Measurements from ENCODE around the gene CHPF.

CHPF gene

DNA sequence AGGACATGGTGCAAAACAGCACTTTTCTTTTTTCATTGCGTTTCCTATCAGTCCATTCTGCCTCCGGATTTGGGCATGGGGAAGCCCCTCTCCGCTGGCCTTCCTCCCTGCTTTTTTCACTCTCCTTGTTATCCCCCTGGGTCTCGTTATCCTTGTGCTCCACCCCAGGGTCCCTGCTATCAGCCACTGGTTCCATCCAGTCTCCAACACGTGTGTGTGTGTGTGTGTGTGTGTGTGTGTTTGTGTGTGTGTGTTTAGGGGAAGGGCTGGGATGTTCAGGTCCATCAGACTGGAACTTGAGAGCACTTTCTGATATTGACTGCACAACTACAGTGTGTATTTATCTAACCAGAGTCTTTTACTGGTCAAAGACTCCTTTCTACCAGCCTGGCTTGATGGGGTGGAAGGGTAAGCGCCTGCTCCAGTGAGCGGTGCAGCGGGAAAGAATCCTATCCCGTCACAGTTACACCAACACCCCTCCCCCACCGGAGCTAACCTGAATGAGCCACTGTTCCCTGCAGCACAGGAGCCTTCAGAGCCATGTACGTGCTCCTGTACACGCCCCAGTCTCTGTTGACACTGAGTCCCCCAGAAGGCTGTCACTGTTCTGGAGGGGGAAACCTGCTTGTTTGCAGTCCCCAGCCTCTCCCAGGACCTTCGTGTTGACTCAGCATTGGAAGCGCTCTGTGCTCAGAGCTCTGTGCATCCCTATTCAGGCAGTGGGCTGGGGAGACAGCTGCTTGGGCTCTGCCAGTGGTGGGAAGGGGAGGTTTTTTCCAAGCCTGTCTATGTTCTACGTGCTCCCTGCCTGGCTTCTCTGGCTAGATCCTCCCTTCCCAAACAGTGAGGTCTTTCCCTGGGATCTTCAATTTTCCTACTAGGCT lies 33.1 kb upstream of the CHPF start:
- TF ChIP-seq GABPA (IDR thresholded peaks at IDR 0.05; ENCODE audit: low read depth) (no peak), POLR2AphosphoS5 (IDR thresholded peaks at IDR 0.05; ENCODE audit: low read depth) (no peak), SPI1 (IDR thresholded peaks at IDR 0.05; ENCODE audit: borderline replicate concordance, low read depth) (no peak)
- TF ChIP-seq, protein P1, sequence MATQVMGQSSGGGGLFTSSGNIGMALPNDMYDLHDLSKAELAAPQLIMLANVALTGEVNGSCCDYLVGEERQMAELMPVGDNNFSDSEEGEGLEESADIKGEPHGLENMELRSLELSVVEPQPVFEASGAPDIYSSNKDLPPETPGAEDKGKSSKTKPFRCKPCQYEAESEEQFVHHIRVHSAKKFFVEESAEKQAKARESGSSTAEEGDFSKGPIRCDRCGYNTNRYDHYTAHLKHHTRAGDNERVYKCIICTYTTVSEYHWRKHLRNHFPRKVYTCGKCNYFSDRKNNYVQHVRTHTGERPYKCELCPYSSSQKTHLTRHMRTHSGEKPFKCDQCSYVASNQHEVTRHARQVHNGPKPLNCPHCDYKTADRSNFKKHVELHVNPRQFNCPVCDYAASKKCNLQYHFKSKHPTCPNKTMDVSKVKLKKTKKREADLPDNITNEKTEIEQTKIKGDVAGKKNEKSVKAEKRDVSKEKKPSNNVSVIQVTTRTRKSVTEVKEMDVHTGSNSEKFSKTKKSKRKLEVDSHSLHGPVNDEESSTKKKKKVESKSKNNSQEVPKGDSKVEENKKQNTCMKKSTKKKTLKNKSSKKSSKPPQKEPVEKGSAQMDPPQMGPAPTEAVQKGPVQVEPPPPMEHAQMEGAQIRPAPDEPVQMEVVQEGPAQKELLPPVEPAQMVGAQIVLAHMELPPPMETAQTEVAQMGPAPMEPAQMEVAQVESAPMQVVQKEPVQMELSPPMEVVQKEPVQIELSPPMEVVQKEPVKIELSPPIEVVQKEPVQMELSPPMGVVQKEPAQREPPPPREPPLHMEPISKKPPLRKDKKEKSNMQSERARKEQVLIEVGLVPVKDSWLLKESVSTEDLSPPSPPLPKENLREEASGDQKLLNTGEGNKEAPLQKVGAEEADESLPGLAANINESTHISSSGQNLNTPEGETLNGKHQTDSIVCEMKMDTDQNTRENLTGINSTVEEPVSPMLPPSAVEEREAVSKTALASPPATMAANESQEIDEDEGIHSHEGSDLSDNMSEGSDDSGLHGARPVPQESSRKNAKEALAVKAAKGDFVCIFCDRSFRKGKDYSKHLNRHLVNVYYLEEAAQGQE (IDR thresholded peaks at IDR 0.05; ENCODE audit: insufficient replicate concordance, low read depth): no peak
- TF ChIP-seq, protein P2, sequence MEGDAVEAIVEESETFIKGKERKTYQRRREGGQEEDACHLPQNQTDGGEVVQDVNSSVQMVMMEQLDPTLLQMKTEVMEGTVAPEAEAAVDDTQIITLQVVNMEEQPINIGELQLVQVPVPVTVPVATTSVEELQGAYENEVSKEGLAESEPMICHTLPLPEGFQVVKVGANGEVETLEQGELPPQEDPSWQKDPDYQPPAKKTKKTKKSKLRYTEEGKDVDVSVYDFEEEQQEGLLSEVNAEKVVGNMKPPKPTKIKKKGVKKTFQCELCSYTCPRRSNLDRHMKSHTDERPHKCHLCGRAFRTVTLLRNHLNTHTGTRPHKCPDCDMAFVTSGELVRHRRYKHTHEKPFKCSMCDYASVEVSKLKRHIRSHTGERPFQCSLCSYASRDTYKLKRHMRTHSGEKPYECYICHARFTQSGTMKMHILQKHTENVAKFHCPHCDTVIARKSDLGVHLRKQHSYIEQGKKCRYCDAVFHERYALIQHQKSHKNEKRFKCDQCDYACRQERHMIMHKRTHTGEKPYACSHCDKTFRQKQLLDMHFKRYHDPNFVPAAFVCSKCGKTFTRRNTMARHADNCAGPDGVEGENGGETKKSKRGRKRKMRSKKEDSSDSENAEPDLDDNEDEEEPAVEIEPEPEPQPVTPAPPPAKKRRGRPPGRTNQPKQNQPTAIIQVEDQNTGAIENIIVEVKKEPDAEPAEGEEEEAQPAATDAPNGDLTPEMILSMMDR (IDR thresholded peaks at IDR 0.05; ENCODE audit: insufficient read depth, low read length): no peak
- no peak for DNase-seq (ENCODE audit: low read depth in 1 of 2, low spot score in 1 of 2)
- H3K4me3 ChIP-seq (replicated peaks; ENCODE audit: insufficient read depth, low read length): no peak overlapping the region
- H3K27me3 ChIP-seq (ENCODE audit: insufficient read depth, poor library complexity, severe bottlenecking): no peaks in the 10 kb centered on the region
- H3K27ac ChIP-seq (replicated peaks): no peak overlapping the region

DNA sequence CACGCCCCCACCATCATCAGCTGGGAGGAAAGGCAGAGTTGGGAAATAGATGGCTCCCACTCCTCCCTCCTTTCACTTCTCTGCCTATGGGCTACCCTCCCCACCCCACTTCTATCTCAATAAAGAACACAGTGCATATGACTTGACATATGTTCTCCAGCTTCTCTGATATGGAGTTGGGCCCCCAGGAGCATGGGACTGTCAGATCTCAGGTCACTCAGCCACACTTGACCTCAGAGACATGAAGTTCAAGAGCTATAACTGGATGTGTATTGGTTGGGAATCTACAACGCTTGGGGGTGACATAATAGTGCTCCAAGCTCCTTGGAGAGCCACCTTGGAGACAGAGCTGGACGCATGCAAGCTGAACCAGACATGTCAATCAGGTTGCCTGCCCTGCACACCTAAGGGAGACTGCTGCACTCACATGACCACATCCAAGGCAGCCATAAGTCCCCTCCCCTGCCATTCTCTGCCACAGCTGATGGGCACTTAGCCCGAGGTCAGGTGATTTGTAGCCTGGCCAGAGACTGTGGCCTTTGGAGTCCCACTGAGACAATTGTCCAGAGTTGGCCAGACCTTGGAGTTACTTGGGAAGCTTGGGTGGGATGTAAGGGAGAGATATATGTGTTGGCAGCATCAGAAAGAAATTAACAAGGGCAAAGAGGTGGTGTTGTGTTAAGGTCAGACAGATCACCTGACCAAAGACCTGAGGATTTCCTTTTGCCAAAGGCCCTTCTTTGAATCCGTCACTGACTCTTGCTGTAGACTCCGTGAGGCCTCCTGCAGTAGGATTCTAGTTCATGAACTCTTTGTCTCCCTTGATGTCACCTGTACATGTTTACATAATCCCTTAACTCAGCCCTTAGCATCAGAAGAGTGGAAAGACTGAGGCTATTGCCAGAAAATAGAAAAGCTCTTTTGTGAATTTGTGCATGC lies 32.2 kb upstream of the CHPF start:
- H3K27me3 ChIP-seq (ENCODE audit: insufficient read depth, poor library complexity, severe bottlenecking): no peaks in the 10 kb centered on the region
- no peak overlapping the region for H3K4me3 ChIP-seq (replicated peaks; ENCODE audit: insufficient read depth, low read length)
- DNase-seq (ENCODE audit: low read depth in 1 of 2, low spot score in 1 of 2): no peak
- H3K27ac ChIP-seq (replicated peaks): no peak overlapping the region
- no peak for TF ChIP-seq SPI1 (IDR thresholded peaks at IDR 0.05; ENCODE audit: borderline replicate concordance, low read depth)
- TF ChIP-seq, protein P2 (IDR thresholded peaks at IDR 0.05; ENCODE audit: insufficient read depth, low read length): no peak
- no peak for TF ChIP-seq POLR2AphosphoS5 (IDR thresholded peaks at IDR 0.05; ENCODE audit: low read depth)
- TF ChIP-seq, protein P1 (IDR thresholded peaks at IDR 0.05; ENCODE audit: insufficient replicate concordance, low read depth): no peak
- TF ChIP-seq GABPA (IDR thresholded peaks at IDR 0.05; ENCODE audit: low read depth): no peak

DNA sequence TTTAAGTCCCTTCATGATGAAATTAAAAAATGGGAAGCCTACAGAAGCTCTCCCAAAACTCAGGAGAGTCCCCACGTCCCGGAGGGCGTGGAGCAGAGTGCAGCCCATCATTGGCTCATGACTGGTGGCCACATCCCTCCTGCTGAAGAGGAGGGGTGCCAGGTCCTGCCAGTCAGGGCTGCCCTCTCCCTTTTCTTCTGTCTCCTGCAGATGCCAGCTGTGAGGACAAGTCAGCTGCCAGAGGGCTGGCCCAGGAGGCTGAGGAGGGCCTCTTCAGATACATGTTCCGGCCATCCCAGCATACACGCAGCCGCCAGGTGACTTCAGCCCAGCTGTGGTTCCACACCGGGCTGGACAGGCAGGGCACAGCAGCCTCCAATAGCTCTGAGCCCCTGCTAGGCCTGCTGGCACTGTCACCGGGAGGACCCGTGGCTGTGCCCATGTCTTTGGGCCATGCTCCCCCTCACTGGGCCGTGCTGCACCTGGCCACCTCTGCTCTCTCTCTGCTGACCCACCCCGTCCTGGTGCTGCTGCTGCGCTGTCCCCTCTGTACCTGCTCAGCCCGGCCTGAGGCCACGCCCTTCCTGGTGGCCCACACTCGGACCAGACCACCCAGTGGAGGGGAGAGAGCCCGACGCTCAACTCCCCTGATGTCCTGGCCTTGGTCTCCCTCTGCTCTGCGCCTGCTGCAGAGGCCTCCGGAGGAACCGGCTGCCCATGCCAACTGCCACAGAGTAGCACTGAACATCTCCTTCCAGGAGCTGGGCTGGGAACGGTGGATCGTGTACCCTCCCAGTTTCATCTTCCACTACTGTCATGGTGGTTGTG lies 31.1 kb upstream of the CHPF start:
- peaks cover 6% of the 10 kb centered on the region for H3K27me3 ChIP-seq (ENCODE audit: insufficient read depth, poor library complexity, severe bottlenecking)
- DNase-seq (ENCODE audit: low read depth in 1 of 2, low spot score in 1 of 2): no peak
- H3K27ac ChIP-seq (replicated peaks): no peak overlapping the region
- no peak overlapping the region for H3K4me3 ChIP-seq (replicated peaks; ENCODE audit: insufficient read depth, low read length)
- TF ChIP-seq, protein P2 (IDR thresholded peaks at IDR 0.05; ENCODE audit: insufficient read depth, low read length): no peak
- TF ChIP-seq, protein P1 (IDR thresholded peaks at IDR 0.05; ENCODE audit: insufficient replicate concordance, low read depth): no peak
- no peak for TF ChIP-seq GABPA (IDR thresholded peaks at IDR 0.05; ENCODE audit: low read depth)
- no peak for TF ChIP-seq SPI1 (IDR thresholded peaks at IDR 0.05; ENCODE audit: borderline replicate concordance, low read depth)
- no peak for TF ChIP-seq POLR2AphosphoS5 (IDR thresholded peaks at IDR 0.05; ENCODE audit: low read depth)

All from HL-60 (cell line).